NCI-H1694 treated with DMSO at 0.1 percent for 48 hours (cell line): ENCODE results near the gene RELB.
A peak's percentile ranks its signal among the peaks of the same experiment; 100 is the strongest.
"Not testable (repeated sequence)": the region's sequence is repeated elsewhere in the genome, so short reads cannot be mapped to it uniquely, and the experiment has no call there.

ENCODE experiments used
- DNase-seq: peaks from one replicate; lab custom pipeline; 2025; lab: John Stamatoyannopoulos, UW

RELB gene, protein sequence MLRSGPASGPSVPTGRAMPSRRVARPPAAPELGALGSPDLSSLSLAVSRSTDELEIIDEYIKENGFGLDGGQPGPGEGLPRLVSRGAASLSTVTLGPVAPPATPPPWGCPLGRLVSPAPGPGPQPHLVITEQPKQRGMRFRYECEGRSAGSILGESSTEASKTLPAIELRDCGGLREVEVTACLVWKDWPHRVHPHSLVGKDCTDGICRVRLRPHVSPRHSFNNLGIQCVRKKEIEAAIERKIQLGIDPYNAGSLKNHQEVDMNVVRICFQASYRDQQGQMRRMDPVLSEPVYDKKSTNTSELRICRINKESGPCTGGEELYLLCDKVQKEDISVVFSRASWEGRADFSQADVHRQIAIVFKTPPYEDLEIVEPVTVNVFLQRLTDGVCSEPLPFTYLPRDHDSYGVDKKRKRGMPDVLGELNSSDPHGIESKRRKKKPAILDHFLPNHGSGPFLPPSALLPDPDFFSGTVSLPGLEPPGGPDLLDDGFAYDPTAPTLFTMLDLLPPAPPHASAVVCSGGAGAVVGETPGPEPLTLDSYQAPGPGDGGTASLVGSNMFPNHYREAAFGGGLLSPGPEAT

DNA sequence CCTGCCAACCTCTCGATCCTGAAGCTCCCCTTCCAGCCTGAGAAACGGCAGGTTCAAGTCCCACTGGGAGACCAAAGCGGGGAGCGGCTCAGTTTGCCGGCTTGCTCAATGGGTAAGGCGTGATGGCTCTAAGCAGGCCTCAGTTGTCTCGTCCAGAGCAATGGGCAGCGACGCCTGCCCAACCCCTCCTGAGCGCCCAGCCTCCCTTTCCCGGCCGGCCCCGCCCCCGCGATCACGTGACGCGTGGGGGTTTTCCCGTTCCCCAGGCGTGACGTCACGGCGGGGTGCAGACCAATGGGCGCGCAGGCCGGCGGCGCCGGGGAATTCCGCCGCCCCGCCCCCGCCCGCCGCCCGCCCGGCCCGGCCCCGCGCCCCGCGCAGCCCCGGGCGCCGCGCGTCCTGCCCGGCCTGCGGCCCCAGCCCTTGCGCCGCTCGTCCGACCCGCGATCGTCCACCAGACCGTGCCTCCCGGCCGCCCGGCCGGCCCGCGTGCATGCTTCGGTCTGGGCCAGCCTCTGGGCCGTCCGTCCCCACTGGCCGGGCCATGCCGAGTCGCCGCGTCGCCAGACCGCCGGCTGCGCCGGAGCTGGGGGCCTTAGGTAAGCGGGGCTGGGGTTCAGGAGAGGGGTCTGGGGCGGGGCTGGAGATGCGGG lies at the start of gene RELB:
RELB (plus strand) TSS at position 378 of the 653 bp plus-strand sequence; CDS start at position 494, 116 bp downstream.
- peak; percentile 26 for DNase-seq

GRCh38 chr19:44954278-44954648 lies 47.0 kb upstream of the RELB start:
- no peak for DNase-seq

DNA sequence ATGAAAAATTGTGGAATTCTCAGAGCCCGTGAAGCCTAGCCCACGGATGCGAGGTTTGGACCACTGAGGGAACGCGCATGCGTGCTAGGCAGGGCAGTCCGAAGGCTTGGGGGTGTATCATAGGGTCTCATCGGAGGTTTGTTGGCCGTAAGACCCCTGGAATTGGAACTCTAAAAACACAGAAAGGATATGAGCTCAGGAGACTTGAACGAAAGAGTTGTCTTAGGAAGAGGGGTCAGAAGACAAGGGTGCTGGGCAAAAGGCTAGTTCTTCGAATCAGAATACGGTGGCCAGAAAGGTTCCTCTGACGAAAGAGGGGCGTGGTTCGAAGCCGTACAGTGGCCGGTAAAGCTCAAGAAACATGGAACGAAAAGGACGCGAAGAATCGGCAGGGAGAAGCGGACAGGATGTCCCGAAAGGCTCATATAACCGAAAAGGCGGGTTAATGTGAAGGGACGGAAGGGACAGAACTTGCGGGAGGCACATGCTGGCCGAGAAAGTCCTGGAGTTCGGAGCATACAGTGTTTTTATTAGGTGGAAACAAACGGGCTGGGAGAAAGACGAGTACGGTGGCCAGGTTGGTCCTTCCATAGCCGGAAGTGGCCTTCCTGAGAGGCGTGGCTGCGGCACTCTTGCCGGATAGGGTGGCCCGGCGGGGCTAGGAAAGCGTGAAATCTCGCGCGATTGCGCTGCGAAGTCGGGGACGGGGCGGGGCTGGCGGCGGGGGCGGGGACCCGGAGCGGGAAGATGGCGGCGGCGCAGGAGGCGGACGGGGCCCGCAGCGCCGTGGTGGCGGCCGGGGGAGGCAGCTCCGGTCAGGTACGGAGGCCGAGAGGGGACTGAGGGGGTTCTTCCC lies 46.4 kb upstream of the RELB start, which contains the start of gene CLPTM1:
CLPTM1 (plus strand) TSS at position 732 of the 856 bp plus-strand sequence; CDS start at position 748, 16 bp downstream.
- peak; percentile 97 for DNase-seq

GRCh38 chr19:44955505-44956439 lies 45.5 kb upstream of the RELB start:
- no peak for DNase-seq

GRCh38 chr19:44957526-44957925 lies 43.7 kb upstream of the RELB start:
- no peak for DNase-seq

DNA sequence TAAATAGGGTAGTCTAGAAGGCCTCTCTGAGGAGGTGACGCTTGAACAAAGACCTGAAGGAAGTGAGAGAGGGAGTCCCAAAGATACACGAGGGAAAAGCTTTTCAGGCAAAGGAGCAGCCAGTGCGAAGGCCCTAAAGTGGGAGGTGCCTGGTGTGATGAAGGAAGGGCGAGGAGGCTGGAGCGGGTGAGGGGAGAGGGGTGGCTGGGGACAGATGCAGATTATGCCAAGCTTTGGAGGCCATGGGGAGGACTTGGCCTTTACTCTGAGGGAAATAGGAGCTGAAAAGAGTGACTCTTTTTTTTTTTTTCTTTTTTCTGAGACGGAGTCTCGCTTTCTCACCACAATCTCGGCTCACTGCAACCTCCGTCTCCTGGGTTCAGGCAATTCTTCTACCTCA lies 43.2 kb upstream of the RELB start:
- no peak for DNase-seq

GRCh38 chr19:44959691-44960090 lies 41.6 kb upstream of the RELB start:
- DNase-seq = no peak

GRCh38 chr19:44960906-44961728 lies 40.1 kb upstream of the RELB start:
- no peak for DNase-seq

DNA sequence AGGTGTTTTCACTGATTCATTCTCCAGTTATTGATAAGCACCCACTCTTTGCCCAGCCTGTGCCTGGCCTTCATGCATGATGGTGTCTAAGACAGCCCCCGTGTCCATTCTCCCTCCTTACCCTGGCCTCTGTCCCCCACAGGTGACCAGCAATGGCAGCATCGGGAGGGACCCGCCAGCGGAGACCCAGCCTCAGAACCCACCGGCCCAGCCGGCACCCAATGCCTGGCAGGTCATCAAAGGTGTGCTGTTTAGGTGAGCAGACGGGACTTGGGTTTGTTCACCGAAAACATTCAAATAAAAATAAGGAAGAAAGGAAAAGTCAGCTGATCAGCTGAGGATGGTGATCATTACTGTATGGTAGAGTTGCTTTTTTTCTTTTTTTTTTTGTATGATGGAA lies 39.4 kb upstream of the RELB start:
- no peak for DNase-seq

DNA sequence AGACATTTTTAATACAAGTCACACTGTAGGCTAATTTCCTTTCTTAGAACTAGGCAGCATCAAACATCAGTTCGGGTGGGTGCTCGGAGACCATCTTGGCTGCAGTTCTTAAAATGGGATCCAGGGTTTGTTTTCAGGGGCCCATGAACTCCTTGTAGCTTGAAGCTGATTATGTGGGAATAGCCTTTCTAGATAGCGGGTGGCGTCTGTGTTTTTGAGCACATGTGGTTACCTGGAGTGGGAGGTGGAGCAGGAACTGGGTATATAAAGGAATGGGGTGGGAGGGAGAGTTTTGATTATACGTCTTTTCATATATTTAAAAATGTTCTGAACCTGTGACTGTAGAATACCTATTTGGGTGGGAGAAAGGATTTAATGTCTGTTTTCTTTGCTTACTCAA lies 33.1 kb upstream of the RELB start:
- DNase-seq = no peak

DNA sequence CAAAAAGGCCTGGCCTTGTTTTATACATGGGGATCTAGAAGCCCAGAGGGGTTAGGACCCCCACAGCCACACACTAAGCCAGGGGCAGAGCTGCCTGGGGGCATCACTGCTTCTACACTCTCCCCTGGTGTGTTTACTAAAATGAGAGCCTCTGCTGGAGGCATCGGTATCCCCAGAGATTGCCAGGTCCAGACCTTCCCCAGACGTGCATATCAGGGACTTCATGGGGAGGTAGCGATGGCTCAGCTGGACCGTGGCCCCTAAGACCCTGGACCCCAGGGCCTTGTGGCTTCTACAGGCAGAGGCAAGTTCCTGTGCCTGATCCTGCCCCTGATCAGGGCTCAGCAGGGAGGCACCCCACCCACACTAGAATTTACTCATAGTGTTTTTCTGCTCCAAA lies 32.6 kb upstream of the RELB start:
- DNase-seq = no peak

- DNase-seq = no peak
These were observed 31.8 kb upstream of the RELB start for GRCh38 chr19:44969437-44969836.

GRCh38 chr19:44971451-44971850 lies 29.8 kb upstream of the RELB start:
- DNase-seq = not testable (repeated sequence)

DNA sequence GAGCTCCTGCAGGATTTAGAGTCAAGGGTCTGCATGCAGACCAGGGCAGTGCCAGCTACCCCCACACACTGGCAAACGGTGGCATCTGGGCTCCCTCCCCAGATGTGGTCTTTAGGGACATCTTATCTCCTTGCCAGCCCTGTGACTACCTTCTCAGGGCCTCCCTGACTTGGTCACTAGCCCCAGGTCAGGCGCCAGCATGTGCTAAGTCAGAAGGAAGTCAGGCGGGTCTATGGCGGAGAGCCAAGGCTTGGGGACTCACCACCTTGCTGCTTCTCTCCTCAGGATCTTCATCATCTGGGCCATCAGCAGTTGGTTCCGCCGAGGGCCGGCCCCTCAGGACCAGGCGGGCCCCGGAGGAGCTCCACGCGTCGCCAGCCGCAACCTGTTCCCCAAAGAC lies 28.5 kb upstream of the RELB start:
- no peak for DNase-seq

GRCh38 chr19:44973982-44974735 lies 27.1 kb upstream of the RELB start:
- no peak for DNase-seq

- no peak for DNase-seq
These were observed 26.4 kb upstream of the RELB start for GRCh38 chr19:44974857-44975256.

DNA sequence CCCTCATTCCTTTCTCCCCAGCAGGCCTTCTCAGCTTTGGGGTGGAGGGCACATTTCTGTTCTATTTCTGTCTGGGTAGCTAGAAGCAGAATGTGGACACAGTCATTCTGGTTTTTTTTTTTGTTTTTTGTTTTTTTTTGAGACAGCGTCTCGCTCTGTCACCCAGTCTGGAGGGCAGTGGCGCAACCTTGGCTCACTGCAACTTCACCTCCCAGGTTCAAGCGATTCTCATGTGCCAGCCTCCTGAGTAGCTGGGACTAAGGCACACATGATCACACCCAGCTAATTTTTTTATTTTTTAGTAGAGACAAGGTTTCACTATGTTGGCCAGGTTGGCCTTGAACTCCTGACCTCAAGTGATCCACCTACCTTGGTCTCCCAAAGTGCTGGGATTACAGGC lies 25.8 kb upstream of the RELB start:
- DNase-seq = no peak

DNA sequence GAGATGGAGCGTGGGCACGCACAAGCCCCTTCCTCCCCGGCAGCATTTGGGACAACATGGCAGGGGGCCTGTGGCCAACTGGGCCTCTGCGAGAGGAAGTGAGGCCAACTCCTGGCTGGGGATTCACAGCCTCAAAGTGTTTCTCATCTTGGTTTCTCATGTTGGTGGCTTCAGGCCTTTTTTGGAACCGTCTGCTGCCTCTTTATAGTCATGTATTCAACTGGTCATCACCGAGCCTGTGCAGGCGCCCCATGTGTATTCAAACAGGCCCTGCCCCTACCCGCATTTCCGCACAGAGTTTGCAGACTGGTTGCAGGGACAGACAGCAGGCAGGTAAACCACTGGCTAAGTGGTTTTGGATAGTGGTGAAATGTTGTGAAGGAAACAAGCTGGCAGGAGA lies 17.3 kb upstream of the RELB start:
- DNase-seq = no peak

DNA sequence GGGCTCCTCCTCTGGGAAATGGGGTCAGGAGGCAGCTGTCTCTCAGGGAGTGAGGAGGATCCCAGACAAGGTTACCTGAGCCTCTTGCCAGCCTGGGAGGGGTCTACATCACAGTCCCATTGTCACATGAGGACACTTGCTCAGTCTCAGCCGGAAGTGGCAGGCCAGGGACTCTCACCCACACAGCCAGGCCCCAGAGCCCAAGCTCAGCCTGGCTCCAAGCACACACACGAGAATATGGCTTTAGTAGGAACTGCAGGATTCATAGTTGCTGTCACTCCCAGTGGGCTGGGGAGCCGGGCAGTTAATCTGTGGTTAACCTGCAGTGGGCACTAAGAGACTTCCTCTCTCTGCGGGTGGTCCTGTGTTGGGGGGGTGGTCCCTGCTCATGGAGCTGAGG lies 15.8 kb upstream of the RELB start:
- DNase-seq = no peak
